WTC11 (cell line): ENCODE data around the gene NRXN3.

Experiments used
- SMAD4 ChIP-seq: sonication (generic); formaldehyde crosslinking; IDR thresholded peaks from 2 replicates; pipeline ENCODE4 v1.8.0; 2022; ENCODE audit warnings: mild to moderate bottlenecking, missing genetic modification reagents
- ZNF263 ChIP-seq: sonication (generic); formaldehyde crosslinking; IDR thresholded peaks from 2 replicates; pipeline ENCODE4 v1.8.1; 2022; ENCODE audit warnings: low read depth, mild to moderate bottlenecking, moderate library complexity, missing genetic modification reagents
- TF ChIP-seq, protein P1 (sequence below): sonication (generic); formaldehyde crosslinking; IDR thresholded peaks from 2 replicates; pipeline ENCODE4 v1.8.1; 2023; ENCODE audit warnings: mild to moderate bottlenecking, missing genetic modification reagents
- TF ChIP-seq, protein P2 (sequence below): fragments of 200-600 bp; IDR thresholded peaks from 2 replicates; pipeline ENCODE4 v1.8.0; 2022; ENCODE audit warnings: antibody characterized with exemption
- TF ChIP-seq, protein P3 (sequence below): sonication (generic); formaldehyde crosslinking; IDR thresholded peaks from 2 replicates; pipeline ENCODE4 v1.8.1; 2022; ENCODE audit warnings: low read depth, missing genetic modification reagents, borderline replicate concordance
- TF ChIP-seq, protein P4 (sequence below): sonication (generic); formaldehyde crosslinking; conservative IDR thresholded peaks from 2 replicates; pipeline ENCODE4 v1.8.1; 2022; ENCODE audit warnings: mild to moderate bottlenecking, missing genetic modification reagents
- TF ChIP-seq, protein P5 (sequence below): sonication (generic); formaldehyde crosslinking; IDR thresholded peaks from 2 replicates; pipeline ENCODE4 v1.8.1; 2023; ENCODE audit warnings: mild to moderate bottlenecking, missing genetic modification reagents, borderline replicate concordance
- TF ChIP-seq, protein P6 (sequence below): sonication (generic); formaldehyde crosslinking; conservative IDR thresholded peaks from 2 replicates; pipeline ENCODE4 v1.8.1; 2023; ENCODE audit warnings: mild to moderate bottlenecking, low read depth, missing genetic modification reagents, moderate library complexity

DNA sequence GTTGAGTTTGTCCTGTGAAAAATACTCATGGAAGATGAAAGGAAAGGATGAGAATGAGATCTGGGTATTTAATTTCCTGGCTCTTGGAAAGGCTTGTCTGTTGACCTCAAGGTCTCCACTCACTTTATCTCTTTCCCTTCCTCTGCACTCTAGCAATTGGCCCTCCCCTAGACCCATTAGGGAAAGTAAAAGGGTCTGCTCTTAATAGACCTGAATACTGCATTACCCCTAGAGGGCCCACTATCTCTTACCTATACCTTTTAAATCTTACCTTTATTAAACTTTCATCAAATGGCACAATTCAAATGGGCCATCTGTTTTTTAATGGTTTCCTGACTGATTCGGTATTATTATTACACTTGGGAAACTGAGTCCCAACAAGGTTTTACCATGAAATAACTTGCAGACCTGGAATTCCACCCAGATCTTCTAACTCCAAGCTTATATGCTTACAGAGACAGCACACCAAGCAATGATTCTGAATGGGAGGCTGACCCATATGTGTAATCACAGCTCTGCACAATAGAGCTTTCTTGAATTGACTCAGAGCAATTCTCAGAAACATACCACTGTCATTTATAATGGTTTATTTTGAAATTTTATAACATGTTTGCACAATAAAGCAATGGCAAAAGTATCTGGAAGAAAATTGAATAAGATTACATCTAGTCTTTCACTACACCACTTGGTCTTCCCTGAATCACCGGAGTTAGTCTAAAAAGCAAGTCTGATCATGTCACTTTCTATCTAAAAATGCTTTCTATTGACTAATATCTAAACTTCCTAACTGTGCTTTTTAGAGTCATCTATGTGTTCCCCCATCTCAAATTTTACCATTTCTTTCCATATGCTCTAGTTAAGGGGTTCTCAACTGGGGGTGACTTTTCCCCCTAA, 618.5 kb downstream of the NRXN3 start:
- TF ChIP-seq, protein P1, sequence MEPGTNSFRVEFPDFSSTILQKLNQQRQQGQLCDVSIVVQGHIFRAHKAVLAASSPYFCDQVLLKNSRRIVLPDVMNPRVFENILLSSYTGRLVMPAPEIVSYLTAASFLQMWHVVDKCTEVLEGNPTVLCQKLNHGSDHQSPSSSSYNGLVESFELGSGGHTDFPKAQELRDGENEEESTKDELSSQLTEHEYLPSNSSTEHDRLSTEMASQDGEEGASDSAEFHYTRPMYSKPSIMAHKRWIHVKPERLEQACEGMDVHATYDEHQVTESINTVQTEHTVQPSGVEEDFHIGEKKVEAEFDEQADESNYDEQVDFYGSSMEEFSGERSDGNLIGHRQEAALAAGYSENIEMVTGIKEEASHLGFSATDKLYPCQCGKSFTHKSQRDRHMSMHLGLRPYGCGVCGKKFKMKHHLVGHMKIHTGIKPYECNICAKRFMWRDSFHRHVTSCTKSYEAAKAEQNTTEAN = no peak
- TF ChIP-seq, protein P2, sequence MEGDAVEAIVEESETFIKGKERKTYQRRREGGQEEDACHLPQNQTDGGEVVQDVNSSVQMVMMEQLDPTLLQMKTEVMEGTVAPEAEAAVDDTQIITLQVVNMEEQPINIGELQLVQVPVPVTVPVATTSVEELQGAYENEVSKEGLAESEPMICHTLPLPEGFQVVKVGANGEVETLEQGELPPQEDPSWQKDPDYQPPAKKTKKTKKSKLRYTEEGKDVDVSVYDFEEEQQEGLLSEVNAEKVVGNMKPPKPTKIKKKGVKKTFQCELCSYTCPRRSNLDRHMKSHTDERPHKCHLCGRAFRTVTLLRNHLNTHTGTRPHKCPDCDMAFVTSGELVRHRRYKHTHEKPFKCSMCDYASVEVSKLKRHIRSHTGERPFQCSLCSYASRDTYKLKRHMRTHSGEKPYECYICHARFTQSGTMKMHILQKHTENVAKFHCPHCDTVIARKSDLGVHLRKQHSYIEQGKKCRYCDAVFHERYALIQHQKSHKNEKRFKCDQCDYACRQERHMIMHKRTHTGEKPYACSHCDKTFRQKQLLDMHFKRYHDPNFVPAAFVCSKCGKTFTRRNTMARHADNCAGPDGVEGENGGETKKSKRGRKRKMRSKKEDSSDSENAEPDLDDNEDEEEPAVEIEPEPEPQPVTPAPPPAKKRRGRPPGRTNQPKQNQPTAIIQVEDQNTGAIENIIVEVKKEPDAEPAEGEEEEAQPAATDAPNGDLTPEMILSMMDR = no peak
- TF ChIP-seq ZNF263 (CRISPR knock-in tag) (no peak), SMAD4 (CRISPR knock-in tag) (no peak)
- TF ChIP-seq, protein P3, sequence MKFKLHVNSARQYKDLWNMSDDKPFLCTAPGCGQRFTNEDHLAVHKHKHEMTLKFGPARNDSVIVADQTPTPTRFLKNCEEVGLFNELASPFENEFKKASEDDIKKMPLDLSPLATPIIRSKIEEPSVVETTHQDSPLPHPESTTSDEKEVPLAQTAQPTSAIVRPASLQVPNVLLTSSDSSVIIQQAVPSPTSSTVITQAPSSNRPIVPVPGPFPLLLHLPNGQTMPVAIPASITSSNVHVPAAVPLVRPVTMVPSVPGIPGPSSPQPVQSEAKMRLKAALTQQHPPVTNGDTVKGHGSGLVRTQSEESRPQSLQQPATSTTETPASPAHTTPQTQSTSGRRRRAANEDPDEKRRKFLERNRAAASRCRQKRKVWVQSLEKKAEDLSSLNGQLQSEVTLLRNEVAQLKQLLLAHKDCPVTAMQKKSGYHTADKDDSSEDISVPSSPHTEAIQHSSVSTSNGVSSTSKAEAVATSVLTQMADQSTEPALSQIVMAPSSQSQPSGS = no peak
- TF ChIP-seq, protein P4, sequence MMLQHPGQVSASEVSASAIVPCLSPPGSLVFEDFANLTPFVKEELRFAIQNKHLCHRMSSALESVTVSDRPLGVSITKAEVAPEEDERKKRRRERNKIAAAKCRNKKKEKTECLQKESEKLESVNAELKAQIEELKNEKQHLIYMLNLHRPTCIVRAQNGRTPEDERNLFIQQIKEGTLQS = no peak
- TF ChIP-seq, protein P5, sequence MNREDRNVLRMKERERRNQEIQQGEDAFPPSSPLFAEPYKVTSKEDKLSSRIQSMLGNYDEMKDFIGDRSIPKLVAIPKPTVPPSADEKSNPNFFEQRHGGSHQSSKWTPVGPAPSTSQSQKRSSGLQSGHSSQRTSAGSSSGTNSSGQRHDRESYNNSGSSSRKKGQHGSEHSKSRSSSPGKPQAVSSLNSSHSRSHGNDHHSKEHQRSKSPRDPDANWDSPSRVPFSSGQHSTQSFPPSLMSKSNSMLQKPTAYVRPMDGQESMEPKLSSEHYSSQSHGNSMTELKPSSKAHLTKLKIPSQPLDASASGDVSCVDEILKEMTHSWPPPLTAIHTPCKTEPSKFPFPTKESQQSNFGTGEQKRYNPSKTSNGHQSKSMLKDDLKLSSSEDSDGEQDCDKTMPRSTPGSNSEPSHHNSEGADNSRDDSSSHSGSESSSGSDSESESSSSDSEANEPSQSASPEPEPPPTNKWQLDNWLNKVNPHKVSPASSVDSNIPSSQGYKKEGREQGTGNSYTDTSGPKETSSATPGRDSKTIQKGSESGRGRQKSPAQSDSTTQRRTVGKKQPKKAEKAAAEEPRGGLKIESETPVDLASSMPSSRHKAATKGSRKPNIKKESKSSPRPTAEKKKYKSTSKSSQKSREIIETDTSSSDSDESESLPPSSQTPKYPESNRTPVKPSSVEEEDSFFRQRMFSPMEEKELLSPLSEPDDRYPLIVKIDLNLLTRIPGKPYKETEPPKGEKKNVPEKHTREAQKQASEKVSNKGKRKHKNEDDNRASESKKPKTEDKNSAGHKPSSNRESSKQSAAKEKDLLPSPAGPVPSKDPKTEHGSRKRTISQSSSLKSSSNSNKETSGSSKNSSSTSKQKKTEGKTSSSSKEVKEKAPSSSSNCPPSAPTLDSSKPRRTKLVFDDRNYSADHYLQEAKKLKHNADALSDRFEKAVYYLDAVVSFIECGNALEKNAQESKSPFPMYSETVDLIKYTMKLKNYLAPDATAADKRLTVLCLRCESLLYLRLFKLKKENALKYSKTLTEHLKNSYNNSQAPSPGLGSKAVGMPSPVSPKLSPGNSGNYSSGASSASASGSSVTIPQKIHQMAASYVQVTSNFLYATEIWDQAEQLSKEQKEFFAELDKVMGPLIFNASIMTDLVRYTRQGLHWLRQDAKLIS = no peak
- TF ChIP-seq, protein P6, sequence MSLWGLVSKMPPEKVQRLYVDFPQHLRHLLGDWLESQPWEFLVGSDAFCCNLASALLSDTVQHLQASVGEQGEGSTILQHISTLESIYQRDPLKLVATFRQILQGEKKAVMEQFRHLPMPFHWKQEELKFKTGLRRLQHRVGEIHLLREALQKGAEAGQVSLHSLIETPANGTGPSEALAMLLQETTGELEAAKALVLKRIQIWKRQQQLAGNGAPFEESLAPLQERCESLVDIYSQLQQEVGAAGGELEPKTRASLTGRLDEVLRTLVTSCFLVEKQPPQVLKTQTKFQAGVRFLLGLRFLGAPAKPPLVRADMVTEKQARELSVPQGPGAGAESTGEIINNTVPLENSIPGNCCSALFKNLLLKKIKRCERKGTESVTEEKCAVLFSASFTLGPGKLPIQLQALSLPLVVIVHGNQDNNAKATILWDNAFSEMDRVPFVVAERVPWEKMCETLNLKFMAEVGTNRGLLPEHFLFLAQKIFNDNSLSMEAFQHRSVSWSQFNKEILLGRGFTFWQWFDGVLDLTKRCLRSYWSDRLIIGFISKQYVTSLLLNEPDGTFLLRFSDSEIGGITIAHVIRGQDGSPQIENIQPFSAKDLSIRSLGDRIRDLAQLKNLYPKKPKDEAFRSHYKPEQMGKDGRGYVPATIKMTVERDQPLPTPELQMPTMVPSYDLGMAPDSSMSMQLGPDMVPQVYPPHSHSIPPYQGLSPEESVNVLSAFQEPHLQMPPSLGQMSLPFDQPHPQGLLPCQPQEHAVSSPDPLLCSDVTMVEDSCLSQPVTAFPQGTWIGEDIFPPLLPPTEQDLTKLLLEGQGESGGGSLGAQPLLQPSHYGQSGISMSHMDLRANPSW (CRISPR knock-in tag) = no peak
